GM21529 (cell line): ENCODE data around the gene KIAA0513.

ENCODE experiments used
- ATAC-seq: cut with Tn5 transposase; IDR thresholded peaks from one replicate; pipeline ENCODE4 v1.9.1; 2021; ENCODE audit not compliant: unreplicated experiment

KIAA0513 gene

GRCh38 chr16:85027349-85027957 is at the start of gene KIAA0513:
TSS of gene KIAA0513 (plus strand) at chr16:85027795. CDS start at chr16:85067072, 39,277 bp downstream.
- peak; percentile 72 for ATAC-seq

- ATAC-seq, result no peak
These were observed 48.1 kb upstream of the KIAA0513 start for GRCh38 chr16:84979516-84979915.

- no peak for ATAC-seq
These were observed 45.2 kb upstream of the KIAA0513 start for GRCh38 chr16:84982434-84982833.

- no peak for ATAC-seq
These were observed 42.2 kb upstream of the KIAA0513 start for GRCh38 chr16:84985079-84986065.

- no peak for ATAC-seq
These were observed 41.5 kb upstream of the KIAA0513 start for GRCh38 chr16:84986102-84986501.

- no peak for ATAC-seq
These were observed 40.7 kb upstream of the KIAA0513 start for GRCh38 chr16:84986879-84987278.

- ATAC-seq, result no peak
These were observed 39.1 kb upstream of the KIAA0513 start for GRCh38 chr16:84988328-84989080.

GRCh38 chr16:84989749-84990620 is 37.6 kb upstream of the KIAA0513 start:
- no peak for ATAC-seq

- no peak for ATAC-seq
These were observed 36.8 kb upstream of the KIAA0513 start for GRCh38 chr16:84990782-84991181.

GRCh38 chr16:84992717-84993075 is 34.9 kb upstream of the KIAA0513 start:
- no peak for ATAC-seq

GRCh38 chr16:84993926-84994325 is 33.7 kb upstream of the KIAA0513 start:
- no peak for ATAC-seq

GRCh38 chr16:84995663-84996062 is 31.9 kb upstream of the KIAA0513 start:
- no peak for ATAC-seq

GRCh38 chr16:84996365-84996764 is 31.2 kb upstream of the KIAA0513 start:
- no peak for ATAC-seq

- ATAC-seq, result no peak
These were observed 28.4 kb upstream of the KIAA0513 start for GRCh38 chr16:84999200-84999599.

- no peak for ATAC-seq
These were observed 27.6 kb upstream of the KIAA0513 start for GRCh38 chr16:84999857-85000480.

- ATAC-seq, result no peak
These were observed 25.5 kb upstream of the KIAA0513 start for GRCh38 chr16:85002099-85002541.

- no peak for ATAC-seq
These were observed 25.0 kb upstream of the KIAA0513 start for GRCh38 chr16:85002608-85003007.

- no peak for ATAC-seq
These were observed 24.5 kb upstream of the KIAA0513 start for GRCh38 chr16:85003076-85003475.

- no peak for ATAC-seq
These were observed 23.6 kb upstream of the KIAA0513 start for GRCh38 chr16:85003725-85004586.
